Neural progenitor cell (in vitro differentiated cells): ENCODE data around the gene PIP5K1B. TPM values are rescaled to one million over a fixed set of nuclear protein-coding genes. Genes with fewer than 3 reads are reported as not detected.

Experiments
- DNase-seq: peaks from one replicate; pipeline ENCODE4 v3.0.0-alpha.2; 2016; ENCODE audit warnings: low spot score
- H2AFZ ChIP-seq: fragments of 200-600 bp; sonication (generic); replicated peaks from 2 replicates; pipeline ENCODE4 v1.6.1; 2016; ENCODE audit warnings: antibody characterized with exemption
- H3F3A ChIP-seq: fragments of 200-600 bp; sonication (generic); 2 replicates; pipeline ENCODE4 v1.6.1; 2016; ENCODE audit warnings: antibody characterized with exemption, low read depth
- H3K27ac ChIP-seq: fragments of 200-600 bp; sonication (generic); 2 replicates; pipeline ENCODE4 v1.5.1; 2016; ENCODE audit warnings: mild to moderate bottlenecking
- H3K27me3 ChIP-seq: fragments of 200-600 bp; sonication (generic); 2 replicates; pipeline ENCODE4 v1.6.1; 2016; ENCODE audit warnings: mild to moderate bottlenecking, moderate library complexity
- H3K36me3 ChIP-seq: fragments of 200-600 bp; sonication (generic); 2 replicates; pipeline ENCODE4 v1.5.1; 2016
- H3K4me1 ChIP-seq: fragments of 200-600 bp; sonication (generic); 2 replicates; pipeline ENCODE4 v1.6.1; 2016; ENCODE audit warnings: mixed run types
- H3K4me2 ChIP-seq: fragments of 200-600 bp; sonication (generic); 2 replicates; pipeline ENCODE4 v1.6.1; 2016
- H3K4me3 ChIP-seq: fragments of 200-600 bp; sonication (generic); 2 replicates; pipeline ENCODE4 v1.5.1; 2016
- H3K79me2 ChIP-seq: fragments of 200-600 bp; sonication (generic); 2 replicates; pipeline ENCODE4 v1.6.1; 2016; ENCODE audit warnings: low read depth
- H3K9ac ChIP-seq: fragments of 200-600 bp; sonication (generic); 2 replicates; pipeline ENCODE4 v1.6.1; 2016
- H3K9me3 ChIP-seq: fragments of 200-600 bp; sonication (generic); 2 replicates; pipeline ENCODE4 v1.5.1; 2016; ENCODE audit warnings: low read depth
- H4K20me1 ChIP-seq: fragments of 200-600 bp; sonication (generic); 2 replicates; pipeline ENCODE4 v1.6.1; 2016; ENCODE audit warnings: low read depth
- H3K27ac Mint-ChIP-seq: 3 replicates; pipeline ENCODE4 v1.8.0; 2021; ENCODE audit warnings: mixed read lengths
- H3K27me3 Mint-ChIP-seq: 2 replicates; pipeline ENCODE4 v1.8.0; 2022; ENCODE audit warnings: low read depth, mild to moderate bottlenecking, inconsistent platforms, moderate library complexity, mixed read lengths; ENCODE audit not compliant: insufficient read depth
- H3K36me3 Mint-ChIP-seq: 3 replicates; pipeline ENCODE4 v1.8.0; 2021; ENCODE audit warnings: mixed read lengths
- H3K4me1 Mint-ChIP-seq: 3 replicates; pipeline ENCODE4 v1.8.0; 2021; ENCODE audit warnings: mixed read lengths
- H3K4me3 Mint-ChIP-seq: 3 replicates; pipeline ENCODE4 v1.8.0; 2021; ENCODE audit warnings: mild to moderate bottlenecking, moderate library complexity, mixed read lengths
- H3K9me3 Mint-ChIP-seq: 3 replicates; pipeline ENCODE4 v1.8.0; 2020; ENCODE audit warnings: mixed read lengths
- CTCF ChIP-seq: fragments of 200-600 bp; sonication (generic); IDR thresholded peaks from 2 replicates; pipeline ENCODE4 v1.5.1; 2017; ENCODE audit warnings: antibody characterized with exemption, mild to moderate bottlenecking
- EZH2 ChIP-seq: fragments of 200-600 bp; sonication (generic); IDR thresholded peaks from 2 replicates; pipeline ENCODE4 v1.6.1; 2017; ENCODE audit warnings: antibody characterized with exemption, mild to moderate bottlenecking, moderate library complexity
- EZH2phosphoT487 ChIP-seq: fragments of 200-600 bp; sonication (generic); IDR thresholded peaks from 2 replicates; pipeline ENCODE4 v1.6.1; 2017; ENCODE audit warnings: antibody characterized with exemption
- total RNA-seq: library from RNA; depleted of rRNA; stranded (reverse); fragments of >200 nt; gene quantifications from 2 replicates; pipeline ENCODE4 v1.2.3, GENCODE V29; 2015; ENCODE audit warnings: low replicate concordance

PIP5K1B gene
- total RNA-seq, 1 donor from 2014 or later, result 3.2 TPM

DNA sequence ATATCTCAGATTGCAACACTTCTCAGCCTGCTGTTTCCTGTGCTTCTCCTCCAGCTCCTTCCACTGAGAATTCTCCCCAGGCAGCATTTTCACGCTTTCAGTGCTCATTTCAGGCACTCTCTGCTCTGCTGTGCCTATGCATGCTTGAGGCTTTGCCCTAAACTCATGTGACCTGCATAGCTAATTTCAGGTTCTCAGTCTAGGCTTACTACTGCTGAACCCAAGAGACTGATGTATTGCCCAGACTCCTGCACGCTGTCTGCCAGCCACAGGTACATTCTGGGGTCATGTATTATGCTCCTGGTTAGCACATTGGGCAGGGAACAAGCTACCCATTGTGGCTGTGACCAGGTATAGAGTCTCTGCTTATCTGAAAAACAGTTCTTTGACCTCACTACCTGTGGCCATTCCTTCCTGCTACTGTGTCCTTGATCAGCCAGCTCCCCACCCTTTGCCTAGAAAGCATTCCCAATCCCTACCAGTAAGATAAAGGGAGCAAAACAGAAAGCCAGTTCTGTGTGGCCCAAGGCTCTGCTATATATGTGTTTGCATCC lies 34.7 kb downstream of the PIP5K1B start:
- TF ChIP-seq EZH2 (no peak), CTCF (no peak), EZH2phosphoT487 (no peak)
- H3K36me3 Mint-ChIP-seq, result peaks cover 15% of the 10 kb centered on the region
- H3K4me1 ChIP-seq, result no peaks in the 10 kb centered on the region

DNA sequence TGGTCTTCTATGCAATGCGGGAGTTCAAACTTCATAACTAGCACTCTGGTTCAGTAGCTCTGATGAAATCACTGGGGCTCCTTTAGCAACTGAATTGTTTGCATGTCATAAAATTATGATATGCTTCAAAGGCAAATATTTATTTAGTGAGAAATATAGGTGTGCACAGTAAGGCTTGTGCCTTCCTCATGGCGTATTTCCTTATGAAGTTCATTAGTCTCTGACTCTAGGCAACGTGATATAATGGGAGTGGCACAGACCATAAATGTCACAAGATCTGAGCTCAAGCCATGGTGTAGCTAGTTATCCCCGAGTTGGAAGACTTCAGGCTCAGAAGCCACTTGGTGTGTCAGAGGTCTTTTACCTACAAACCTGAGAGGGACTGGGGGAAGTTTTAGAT lies 35.5 kb downstream of the PIP5K1B start:
- no peak overlapping the region for H3K4me3 Mint-ChIP-seq

More for the DNA sequence above, 34.7 kb downstream of the PIP5K1B start:
- Histone ChIP-seq H3K36me3 (no peaks in the 10 kb centered on the region), H3K4me3 (no peak overlapping the region), H3K27ac (no peak overlapping the region), H3K4me2 (no peak overlapping the region), H3K9ac (no peak overlapping the region), H3K9me3 (no peaks in the 10 kb centered on the region), H3F3A (no peaks in the 10 kb centered on the region), H3K27me3 (no peaks in the 10 kb centered on the region), H4K20me1 (no peaks in the 10 kb centered on the region), H2AFZ (no peak overlapping the region), H3K79me2 (no peaks in the 10 kb centered on the region)
- H3K4me3 Mint-ChIP-seq, result no peak overlapping the region
- DNase-seq, result no peak
- no peak overlapping the region for H3K27ac Mint-ChIP-seq
- H3K9me3 Mint-ChIP-seq, result no peaks in the 10 kb centered on the region
- H3K4me1 Mint-ChIP-seq, result peaks cover 16% of the 10 kb centered on the region
- H3K27me3 Mint-ChIP-seq, result peaks cover 2% of the 10 kb centered on the region

GRCh38 chr9:68741234-68741633 lies 36.2 kb downstream of the PIP5K1B start:
- H4K20me1 ChIP-seq, result no peaks in the 10 kb centered on the region
- no peak overlapping the region for H3K4me2 ChIP-seq
- Mint-ChIP-seq H3K4me3 (no peak overlapping the region), H3K27me3 (no peaks in the 10 kb centered on the region), H3K4me1 (peaks cover 22% of the 10 kb centered on the region), H3K27ac (no peak overlapping the region), H3K9me3 (no peaks in the 10 kb centered on the region), H3K36me3 (peaks cover 18% of the 10 kb centered on the region)
- no peak overlapping the region for H3K9ac ChIP-seq
- no peak overlapping the region for H3K4me3 ChIP-seq
- no peaks in the 10 kb centered on the region for H3K79me2 ChIP-seq
- H3K9me3 ChIP-seq, result no peaks in the 10 kb centered on the region
- DNase-seq, result no peak
- no peak overlapping the region for H2AFZ ChIP-seq
- no peaks in the 10 kb centered on the region for H3K36me3 ChIP-seq
- no peaks in the 10 kb centered on the region for H3K4me1 ChIP-seq
- TF ChIP-seq CTCF, result no peak
- no peak for TF ChIP-seq EZH2
- TF ChIP-seq EZH2phosphoT487, result no peak
- no peaks in the 10 kb centered on the region for H3K27me3 ChIP-seq
- H3K27ac ChIP-seq, result no peak overlapping the region
- H3F3A ChIP-seq, result no peaks in the 10 kb centered on the region

More for the DNA sequence above, 35.5 kb downstream of the PIP5K1B start:
- no peaks in the 10 kb centered on the region for H3K27me3 ChIP-seq
- TF ChIP-seq EZH2 (no peak), EZH2phosphoT487 (no peak), CTCF (no peak)
- DNase-seq, result no peak
- Mint-ChIP-seq H3K4me1 (peaks cover 22% of the 10 kb centered on the region), H3K27me3 (peaks cover 2% of the 10 kb centered on the region), H3K9me3 (no peaks in the 10 kb centered on the region), H3K36me3 (peaks cover 18% of the 10 kb centered on the region), H3K27ac (no peak overlapping the region)
- no peak overlapping the region for H3K4me3 ChIP-seq
- H4K20me1 ChIP-seq, result no peaks in the 10 kb centered on the region
- H2AFZ ChIP-seq, result no peak overlapping the region
- no peaks in the 10 kb centered on the region for H3K9me3 ChIP-seq
- H3K9ac ChIP-seq, result no peak overlapping the region
- H3K4me1 ChIP-seq, result no peaks in the 10 kb centered on the region
- no peaks in the 10 kb centered on the region for H3F3A ChIP-seq
- H3K79me2 ChIP-seq, result no peaks in the 10 kb centered on the region
- H3K27ac ChIP-seq, result no peak overlapping the region
- no peak overlapping the region for H3K4me2 ChIP-seq
- no peaks in the 10 kb centered on the region for H3K36me3 ChIP-seq
